GM12878 (cell line): Measurements from ENCODE around the gene CLDN9. TPM values are rescaled to one million over a fixed set of nuclear protein-coding genes. Genes with fewer than 3 reads are reported as not detected.

Experiments
- ATAC-seq: fragments of 200-7000 bp; cut with Tn5 transposase; 3 replicates; pipeline ENCODE4 v1.9.1; 2020; ENCODE audit warnings: mild to moderate bottlenecking, moderate library complexity
- BruUV-seq: library from RNA; stranded (reverse); fragments of 400-500 nt; replicated peaks from 2 replicates; lab custom pipeline; 2021; lab: Mats Ljungman, UMichigan
- CTCF ChIA-PET: fragments of 300-600 bp; sonication (Branson Sonifier 250); formaldehyde crosslinking; extraction: SDS; loops from one replicate; lab custom pipeline; 2021; ENCODE audit warnings: inconsistent platforms; lab: Yijun Ruan, JAX
- POLR2A ChIA-PET: fragments of 350-600 bp; formaldehyde crosslinking; extraction: SDS; loops from one replicate; lab custom pipeline; 2021; ENCODE audit warnings: inconsistent platforms; lab: Charles Lee
- RAD21 ChIA-PET: fragments of 300-600 bp; sonication (Branson Sonifier 250); formaldehyde crosslinking; loops from one replicate; lab custom pipeline; 2023; ENCODE audit warnings: antibody characterized with exemption; ENCODE audit not compliant: unreplicated experiment; lab: Charles Lee
- SMC1A ChIA-PET: fragments of 300-600 bp; sonication (Branson Sonifier 250); formaldehyde crosslinking; loops from one replicate; lab custom pipeline; 2023; ENCODE audit not compliant: unreplicated experiment, uncharacterized antibody; lab: Charles Lee
- DNase-seq: peaks from one replicate; pipeline ENCODE4 v3.0.0-alpha.2; 2011; ENCODE audit warnings: low read depth, low spot score
- FAIRE-seq: peaks from 3 replicates; lab custom pipeline; 2011; peaks lifted over from hg19 to GRCh38; lab: Jason Lieb, UNC
- H2AFZ ChIP-seq: 2 replicates; pipeline ENCODE4 v1.6.0; 2011; ENCODE audit warnings: low read depth, low read length, control low read depth; ENCODE audit not compliant: control insufficient read depth
- H3K27ac ChIP-seq: 2 replicates; pipeline ENCODE4 v1.5.1; 2011; ENCODE audit warnings: control low read depth; ENCODE audit not compliant: control insufficient read depth, insufficient read depth
- H3K27me3 ChIP-seq, 2 experiments: replicated peaks in 1 of 2; 2 replicates each; pipeline versions ENCODE4 v1.6.0 to v1.6.1; 2011; ENCODE audit warnings: low read length in 1 of 2; ENCODE audit not compliant: control insufficient read depth in 2 of 2, insufficient read depth in 2 of 2
- H3K36me3 ChIP-seq, 2 experiments: 2 replicates each; pipeline ENCODE4 v1.5.1; 2011; ENCODE audit warnings: low read length in 1 of 2; ENCODE audit not compliant: control insufficient read depth in 2 of 2, insufficient read depth in 2 of 2
- H3K4me1 ChIP-seq: 2 replicates; pipeline ENCODE4 v1.6.1; 2011; ENCODE audit warnings: mild to moderate bottlenecking, low read length, moderate library complexity, mixed read lengths; ENCODE audit not compliant: control insufficient read depth, insufficient read depth
- H3K4me2 ChIP-seq: 2 replicates; pipeline ENCODE4 v1.6.0; 2011; ENCODE audit warnings: control low read depth; ENCODE audit not compliant: control insufficient read depth, insufficient read depth
- H3K4me3 ChIP-seq: fragments of 200-600 bp; sonication (generic); 2 replicates; pipeline ENCODE4 v1.5.1; 2016
- H3K79me2 ChIP-seq: 2 replicates; pipeline ENCODE4 v1.6.0; 2011; ENCODE audit warnings: low read length; ENCODE audit not compliant: control insufficient read depth, insufficient read depth
- H3K9ac ChIP-seq: 2 replicates; pipeline ENCODE4 v1.8.0; 2011; ENCODE audit warnings: low read length, control low read depth, mixed read lengths; ENCODE audit not compliant: control insufficient read depth, insufficient read depth
- H3K9me3 ChIP-seq: replicated peaks from 3 replicates; pipeline ENCODE4 v1.5.1; 2011; ENCODE audit warnings: mild to moderate bottlenecking, low read length; ENCODE audit not compliant: control insufficient read depth, insufficient read depth
- H4K20me1 ChIP-seq: 2 replicates; pipeline ENCODE4 v1.6.0; 2011; ENCODE audit not compliant: control insufficient read depth, insufficient read depth
- ATF7 ChIP-seq: fragments of 450-650 bp; IDR thresholded peaks from 2 replicates; pipeline ENCODE4 v1.6.1; 2016; ENCODE audit warnings: low read depth, mild to moderate bottlenecking
- BHLHE40 ChIP-seq, 2 experiments: fragments of 450-650 bp in 1 of 2; IDR thresholded peaks; 2 replicates each; pipeline ENCODE4 v1.6.1; 2011 to 2017; ENCODE audit warnings: low read depth in 2 of 2, borderline replicate concordance in 1 of 2, improper control_type of control experiment in 1 of 2, low read length in 1 of 2, mild to moderate bottlenecking in 1 of 2
- BRCA1 ChIP-seq: IDR thresholded peaks from 2 replicates; pipeline ENCODE4 v1.6.1; 2011; ENCODE audit warnings: low read depth, low read length, improper control_type of control experiment
- FOXM1 ChIP-seq: IDR thresholded peaks from 2 replicates; pipeline ENCODE4 v1.6.1; 2012; ENCODE audit warnings: low read depth, mild to moderate bottlenecking, inconsistent platforms, low read length, moderate library complexity
- GATAD2B ChIP-seq: fragments of 450-650 bp; conservative IDR thresholded peaks from 2 replicates; pipeline ENCODE4 v1.6.1; 2017; ENCODE audit warnings: low read depth, mild to moderate bottlenecking, moderate library complexity
- MTA2 ChIP-seq: fragments of 450-650 bp; IDR thresholded peaks from 2 replicates; pipeline ENCODE4 v1.6.1; 2016; ENCODE audit warnings: low read depth, mild to moderate bottlenecking, moderate library complexity
- NFYA ChIP-seq: IDR thresholded peaks from 2 replicates; pipeline ENCODE4 v1.6.1; 2011; ENCODE audit warnings: low read depth, mild to moderate bottlenecking, low read length, improper control_type of control experiment, borderline replicate concordance
- NFYB ChIP-seq: IDR thresholded peaks from 2 replicates; pipeline ENCODE4 v1.6.1; 2011; ENCODE audit warnings: low read depth, mild to moderate bottlenecking, low read length, improper control_type of control experiment, moderate library complexity; ENCODE audit not compliant: insufficient read depth
- POLR2A ChIP-seq: IDR thresholded peaks from 2 replicates; pipeline ENCODE4 v1.6.1; 2011; ENCODE audit warnings: low read depth, mild to moderate bottlenecking, low read length
- POLR2AphosphoS2 ChIP-seq: IDR thresholded peaks from 2 replicates; pipeline ENCODE4 v1.6.1; 2011; ENCODE audit warnings: low read depth, mild to moderate bottlenecking, low read length, improper control_type of control experiment, moderate library complexity
- RCOR1 ChIP-seq: conservative IDR thresholded peaks from 2 replicates; pipeline ENCODE4 v1.6.1; 2012; ENCODE audit warnings: low read depth, low read length, improper control_type of control experiment
- SMAD1 ChIP-seq: fragments of 450-650 bp; IDR thresholded peaks from 2 replicates; pipeline ENCODE4 v1.6.1; 2018; ENCODE audit warnings: mild to moderate bottlenecking, low read depth; ENCODE audit not compliant: partially characterized antibody
- ZNF207 ChIP-seq: fragments of 450-650 bp; IDR thresholded peaks from 2 replicates; pipeline ENCODE4 v1.6.1; 2014; ENCODE audit warnings: antibody characterized with exemption, mild to moderate bottlenecking, borderline replicate concordance
- whole genome bisulfite sequencing: methylation state at CpG from one replicate; pipeline ENCODE4 v1.1.6; 2016; ENCODE audit warnings: low lambda C conversion rate; ENCODE audit not compliant: insufficient replicate concordance, insufficient coverage; ENCODE audit errors: missing lambda C conversion rate; 5-methylcytosine and 5-hydroxymethylcytosine counted together
- in situ Hi-C: fragments of 300-500 bp; cut with MboI; formaldehyde crosslinking; loops from 9 replicates; pipeline ENCODE4 v1.14.3; 2018; ENCODE audit warnings: mixed read lengths
- intact Hi-C: fragments of 100-400 bp; cut with micrococcal nuclease; formaldehyde crosslinking; loops from one replicate; pipeline ENCODE4 v1.14.2; 2022; ENCODE audit not compliant: unreplicated experiment
- polyA plus RNA-seq, 11 experiments: library from polyadenylated mRNA; depleted of rRNA in 4 of 11; unstranded in 6 of 11; stranded (reverse) in 5 of 11; fragments of >200 nt; fragmentation: Nextera tagmentation in 4 of 11; fragmentation: Illumina TruSeq in 1 of 11; extraction: Ambion mirVana in 4 of 11; extraction: Trizol in 1 of 11; gene quantifications; 1 replicate in 1 of 11; 2 replicates in 10 of 11; pipeline versions ENCODE4 v1.2.1 to v1.2.3, GENCODE V29; 2011 to 2016; ENCODE audit warnings: inconsistent platforms in 2 of 11, missing spikeins in 2 of 11, low read depth in 1 of 11
- total RNA-seq, 4 experiments: library from RNA; depleted of rRNA in 3 of 4; stranded (reverse); fragments of >200 nt in 3 of 4; fragmentation: Illumina TruSeq in 1 of 4; extraction: Trizol in 1 of 4; gene quantifications; 2 replicates each; pipeline versions ENCODE4 v1.2.1 to v1.2.3, GENCODE V29; 2013 to 2021
- TF ChIP-seq, protein P1 (sequence below): IDR thresholded peaks from 2 replicates; pipeline ENCODE4 v1.6.1; 2012; ENCODE audit warnings: low read depth, low read length, improper control_type of control experiment
- TF ChIP-seq, protein P2 (sequence below): fragments of 450-650 bp; IDR thresholded peaks from 2 replicates; pipeline ENCODE4 v1.6.1; 2018; ENCODE audit warnings: borderline replicate concordance, mild to moderate bottlenecking; ENCODE audit not compliant: partially characterized antibody
- TF ChIP-seq, protein P3 (sequence below): fragments of 450-650 bp; IDR thresholded peaks from 2 replicates; pipeline ENCODE4 v1.6.1; 2016; ENCODE audit warnings: mild to moderate bottlenecking

CLDN9 gene
- total and polyA plus RNA-seq, 10 of the 15 experiments (the other 5 are each of a cell fraction or from before 2014, with no cell fraction given) = not detected

DNA sequence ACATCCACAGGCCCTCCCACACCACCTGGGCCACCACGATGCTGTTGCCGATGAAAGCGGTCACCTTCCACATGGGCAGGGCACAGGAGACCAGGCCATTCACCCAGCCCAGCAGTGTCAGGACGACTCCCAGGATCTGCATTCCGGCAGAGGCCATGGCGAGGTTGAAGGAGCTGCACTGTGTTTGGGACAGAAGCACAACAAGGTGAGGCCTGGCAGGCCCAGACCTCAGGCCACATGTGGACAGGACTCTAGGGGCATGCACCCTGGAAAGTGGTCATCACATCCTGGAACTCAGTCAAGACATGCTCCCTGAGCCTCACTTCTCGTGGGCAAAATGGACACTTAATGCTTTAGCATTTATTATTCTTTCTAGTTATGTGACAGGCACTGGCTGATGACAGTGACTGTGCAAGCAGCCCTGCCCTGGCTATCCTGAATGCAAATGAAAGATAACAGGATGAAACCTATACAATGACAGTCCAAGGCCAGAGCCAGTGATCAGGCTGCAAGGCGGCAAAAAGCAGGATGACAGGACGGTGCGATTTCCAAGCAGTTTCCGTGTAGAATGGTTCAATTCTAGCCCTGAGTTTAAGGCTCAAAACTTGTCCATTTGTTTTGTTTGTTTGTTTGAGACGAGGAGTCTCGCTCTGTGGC lies 3.3 kb downstream of the CLDN9 start (continued):
- TF ChIP-seq, protein P1, sequence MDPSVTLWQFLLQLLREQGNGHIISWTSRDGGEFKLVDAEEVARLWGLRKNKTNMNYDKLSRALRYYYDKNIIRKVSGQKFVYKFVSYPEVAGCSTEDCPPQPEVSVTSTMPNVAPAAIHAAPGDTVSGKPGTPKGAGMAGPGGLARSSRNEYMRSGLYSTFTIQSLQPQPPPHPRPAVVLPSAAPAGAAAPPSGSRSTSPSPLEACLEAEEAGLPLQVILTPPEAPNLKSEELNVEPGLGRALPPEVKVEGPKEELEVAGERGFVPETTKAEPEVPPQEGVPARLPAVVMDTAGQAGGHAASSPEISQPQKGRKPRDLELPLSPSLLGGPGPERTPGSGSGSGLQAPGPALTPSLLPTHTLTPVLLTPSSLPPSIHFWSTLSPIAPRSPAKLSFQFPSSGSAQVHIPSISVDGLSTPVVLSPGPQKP = no peak
- no peak for TF ChIP-seq RCOR1

DNA sequence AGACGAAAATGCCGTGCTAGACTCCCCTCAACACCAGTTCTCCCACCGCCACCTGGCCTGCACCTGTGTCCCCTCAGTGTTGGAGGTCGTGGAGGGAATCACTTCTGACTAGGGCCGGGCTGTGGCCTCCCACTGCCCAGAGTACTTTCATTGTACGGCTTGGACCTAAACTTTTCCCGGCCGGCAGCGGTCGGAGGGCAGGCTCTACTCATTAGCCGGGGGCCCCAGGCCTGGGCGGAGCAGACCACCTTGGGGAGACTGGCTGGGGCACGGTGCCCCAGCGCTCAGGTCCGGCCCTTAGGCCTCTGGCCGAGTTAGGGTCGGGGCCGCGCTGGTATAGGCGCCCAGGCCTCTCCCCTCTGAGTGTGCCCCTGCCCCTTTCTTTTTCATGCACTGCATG lies 4.6 kb downstream of the CLDN9 start:
- H3K36me3 ChIP-seq = no peaks in the 10 kb centered on the region; a peak in 1 of 4 replicates
- no peak overlapping the region for H2AFZ ChIP-seq
- CTCF ChIA-PET = no interaction called here
- H3K27ac ChIP-seq = no peak overlapping the region
- H3K4me1 ChIP-seq = peaks cover 17% of the 10 kb centered on the region
- no peaks in the 10 kb centered on the region for H4K20me1 ChIP-seq
- RAD21 ChIA-PET = no interaction called here
- H3K79me2 ChIP-seq = no peaks in the 10 kb centered on the region
- no peak overlapping the region for H3K4me2 ChIP-seq
- DNase-seq (no peak), FAIRE-seq (no peak), ATAC-seq (no peak)
- no peak overlapping the region for H3K9ac ChIP-seq
- peaks cover 0 to under 1% of the 10 kb centered on the region in 2 experiments; a peak in 3 of 4 replicates for H3K27me3 ChIP-seq
- WGBS = 83% methylated on average over 20 of the region's 20 CpGs
- H3K4me3 ChIP-seq = no peak overlapping the region
- no TSS peak for BruUV-seq
- POLR2A ChIA-PET = no interaction called here
- intact Hi-C loops (no loop called here), in situ Hi-C loops (no loop called here)
- SMC1A ChIA-PET = no interaction called here
- no peaks in the 10 kb centered on the region for H3K9me3 ChIP-seq
- TF ChIP-seq POLR2AphosphoS2 = no peak
- no peak for TF ChIP-seq BHLHE40 (IDR thresholded peaks at IDR 0.05; ENCODE audit: borderline replicate concordance in 1 of 2, low read depth in 2 of 2, low read length in 1 of 2)
- TF ChIP-seq BRCA1 = no peak
- no peak for TF ChIP-seq MTA2
- no peak for TF ChIP-seq GATAD2B
- TF ChIP-seq NFYB = no peak
- TF ChIP-seq, protein P2, sequence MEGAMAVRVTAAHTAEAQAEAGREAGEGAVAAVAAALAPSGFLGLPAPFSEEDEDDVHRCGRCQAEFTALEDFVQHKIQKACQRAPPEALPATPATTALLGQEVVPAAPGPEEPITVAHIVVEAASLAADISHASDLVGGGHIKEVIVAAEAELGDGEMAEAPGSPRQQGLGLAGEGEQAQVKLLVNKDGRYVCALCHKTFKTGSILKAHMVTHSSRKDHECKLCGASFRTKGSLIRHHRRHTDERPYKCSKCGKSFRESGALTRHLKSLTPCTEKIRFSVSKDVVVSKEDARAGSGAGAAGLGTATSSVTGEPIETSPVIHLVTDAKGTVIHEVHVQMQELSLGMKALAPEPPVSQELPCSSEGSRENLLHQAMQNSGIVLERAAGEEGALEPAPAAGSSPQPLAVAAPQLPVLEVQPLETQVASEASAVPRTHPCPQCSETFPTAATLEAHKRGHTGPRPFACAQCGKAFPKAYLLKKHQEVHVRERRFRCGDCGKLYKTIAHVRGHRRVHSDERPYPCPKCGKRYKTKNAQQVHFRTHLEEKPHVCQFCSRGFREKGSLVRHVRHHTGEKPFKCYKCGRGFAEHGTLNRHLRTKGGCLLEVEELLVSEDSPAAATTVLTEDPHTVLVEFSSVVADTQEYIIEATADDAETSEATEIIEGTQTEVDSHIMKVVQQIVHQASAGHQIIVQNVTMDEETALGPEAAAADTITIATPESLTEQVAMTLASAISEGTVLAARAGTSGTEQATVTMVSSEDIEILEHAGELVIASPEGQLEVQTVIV = no peak
- TF ChIP-seq NFYA = no peak
- no peak for TF ChIP-seq ATF7
- TF ChIP-seq, protein P3, sequence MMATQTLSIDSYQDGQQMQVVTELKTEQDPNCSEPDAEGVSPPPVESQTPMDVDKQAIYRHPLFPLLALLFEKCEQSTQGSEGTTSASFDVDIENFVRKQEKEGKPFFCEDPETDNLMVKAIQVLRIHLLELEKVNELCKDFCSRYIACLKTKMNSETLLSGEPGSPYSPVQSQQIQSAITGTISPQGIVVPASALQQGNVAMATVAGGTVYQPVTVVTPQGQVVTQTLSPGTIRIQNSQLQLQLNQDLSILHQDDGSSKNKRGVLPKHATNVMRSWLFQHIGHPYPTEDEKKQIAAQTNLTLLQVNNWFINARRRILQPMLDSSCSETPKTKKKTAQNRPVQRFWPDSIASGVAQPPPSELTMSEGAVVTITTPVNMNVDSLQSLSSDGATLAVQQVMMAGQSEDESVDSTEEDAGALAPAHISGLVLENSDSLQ = no peak
- TF ChIP-seq FOXM1 = no peak
- TF ChIP-seq POLR2A = no peak
- no peak for TF ChIP-seq ZNF207
- no peak for TF ChIP-seq SMAD1
